ENCODE data around the gene INSIG1.

INSIG1 gene

DNA sequence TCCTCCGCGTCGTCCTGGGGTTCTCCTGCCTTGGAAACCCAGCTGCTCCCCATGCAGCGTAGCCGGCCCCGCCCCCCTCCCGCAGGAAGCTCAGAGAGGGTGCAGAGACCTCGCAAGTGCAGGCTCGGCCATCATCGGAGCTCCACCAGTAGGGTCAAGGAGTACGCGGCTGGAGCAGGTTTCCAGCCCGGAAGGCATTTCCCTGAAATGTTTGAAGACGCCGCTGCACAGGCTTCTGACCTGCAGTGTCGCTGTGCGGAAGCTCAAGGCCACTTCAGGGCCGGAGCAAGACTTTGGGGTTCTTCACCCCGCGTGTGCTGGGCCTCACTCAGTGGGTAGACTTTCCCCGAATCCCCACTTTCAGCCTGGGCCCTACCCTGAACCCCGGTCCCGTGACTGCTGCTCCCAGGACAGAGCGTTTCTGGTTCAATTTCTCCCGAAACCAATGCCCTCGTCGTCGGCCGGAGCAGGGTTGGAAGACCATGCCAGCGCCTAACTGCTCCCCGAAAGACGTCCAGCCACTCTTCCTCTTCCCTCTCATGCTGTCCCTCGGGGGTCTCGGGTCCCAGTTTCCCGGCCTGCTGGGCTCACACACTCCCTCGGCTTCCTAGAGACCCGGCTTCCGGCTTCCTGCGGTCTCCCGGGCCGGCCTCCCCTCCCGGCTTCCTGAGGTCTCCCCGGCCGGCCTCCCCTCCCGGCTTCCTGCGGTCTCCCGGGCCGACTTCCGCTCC lies 52.1 kb downstream of the INSIG1 start:
- DNase-seq (ENCODE audit: low read depth) = no peak

GRCh38 chr7:155351120-155351870 lies 53.6 kb downstream of the INSIG1 start:
- DNase-seq (ENCODE audit: low read depth) = no peak

DNA sequence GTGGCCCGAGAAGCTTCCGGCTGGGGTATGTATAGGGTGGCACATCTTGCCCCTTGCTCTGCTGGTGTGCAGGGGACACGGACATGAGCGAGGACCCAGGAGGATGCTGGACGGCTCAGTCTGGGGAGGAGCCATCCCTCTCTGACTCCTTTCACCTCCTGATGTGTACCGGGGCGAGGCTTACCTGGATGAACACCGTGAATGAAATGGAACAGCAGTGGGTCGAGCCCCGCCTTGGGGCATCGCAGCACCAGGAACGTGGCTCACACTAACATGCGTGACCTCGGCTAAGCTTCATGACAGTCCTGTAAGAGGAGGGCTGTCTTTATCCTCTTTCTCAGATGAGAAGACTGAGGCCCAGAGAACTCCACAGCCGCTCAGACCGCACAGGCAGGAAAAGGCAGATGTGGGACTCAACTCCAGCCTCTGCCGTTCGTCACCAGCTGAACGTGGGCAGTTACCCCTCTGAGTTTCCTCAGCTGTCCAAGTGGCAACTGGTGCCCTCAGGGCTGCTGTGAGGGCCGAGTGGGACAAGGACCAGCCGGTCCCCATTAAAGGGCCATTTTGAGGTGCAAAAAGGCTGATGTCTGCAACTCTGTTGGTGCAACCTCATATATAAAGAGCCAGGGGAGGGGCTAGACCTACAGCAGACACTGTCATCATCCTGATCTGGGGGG lies 54.5 kb downstream of the INSIG1 start:
- DNase-seq (ENCODE audit: low read depth) = no peak

DNA sequence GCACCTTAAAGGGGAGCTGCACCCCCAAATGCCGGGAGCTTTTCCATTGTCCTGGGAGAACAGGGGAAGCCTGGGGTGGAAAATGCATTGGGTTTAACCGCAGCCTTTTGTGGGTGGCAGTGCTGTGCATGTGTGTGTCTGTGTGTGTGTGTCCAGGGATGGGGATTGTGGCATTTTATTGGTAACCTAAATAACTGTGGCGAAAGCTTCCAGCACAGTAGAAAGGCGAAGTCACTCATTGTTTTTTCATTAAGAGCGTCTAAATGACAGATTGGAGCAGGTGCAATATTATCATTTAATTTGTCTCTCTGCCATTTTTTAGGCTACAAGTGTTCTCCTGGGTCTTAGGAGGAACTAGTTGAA lies 55.1 kb downstream of the INSIG1 start:
- DNase-seq (ENCODE audit: low read depth) = no peak

DNA sequence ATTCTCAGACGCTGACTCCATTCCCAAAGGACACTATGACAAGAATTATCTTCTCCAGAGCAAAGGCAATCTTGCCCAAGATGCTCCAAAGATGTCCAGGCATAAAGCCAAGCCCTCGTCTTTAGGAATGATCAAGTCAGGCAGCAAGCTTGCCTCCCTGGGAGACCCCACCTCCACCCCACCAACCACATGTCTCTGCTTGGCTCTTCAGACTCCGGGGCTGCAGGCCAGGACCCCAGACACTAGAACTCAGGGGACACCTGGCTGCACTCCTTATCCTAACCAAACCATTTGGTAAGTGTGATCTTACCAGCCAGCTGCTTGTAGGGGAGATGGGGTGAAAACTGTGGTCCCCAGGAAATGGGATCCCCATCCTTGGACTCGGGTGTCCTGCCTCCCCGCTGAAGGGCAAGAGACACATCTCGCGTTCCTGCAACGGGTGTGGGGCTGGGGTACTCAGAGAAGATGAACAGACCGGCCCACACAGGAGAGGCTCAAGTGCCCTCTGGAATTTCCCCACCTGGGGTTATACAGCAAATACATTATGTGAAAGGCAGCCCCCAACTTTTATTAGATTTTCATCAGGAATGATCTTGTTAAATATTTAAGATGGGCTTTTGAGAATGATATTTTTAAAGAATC lies 55.7 kb downstream of the INSIG1 start:
- no peak for DNase-seq (ENCODE audit: low read depth)

- DNase-seq (ENCODE audit: low read depth) = no peak
Measured at GRCh38 chr7:155354371-155355048, 56.8 kb downstream of the INSIG1 start.

- no peak for DNase-seq (ENCODE audit: low read depth)
Measured at GRCh38 chr7:155355176-155355575, 57.5 kb downstream of the INSIG1 start.

- no peak for DNase-seq (ENCODE audit: low read depth)
Measured at GRCh38 chr7:155355745-155356144, 58.1 kb downstream of the INSIG1 start.

GRCh38 chr7:155356323-155357105 lies 58.8 kb downstream of the INSIG1 start:
- no peak for DNase-seq (ENCODE audit: low read depth)

DNA sequence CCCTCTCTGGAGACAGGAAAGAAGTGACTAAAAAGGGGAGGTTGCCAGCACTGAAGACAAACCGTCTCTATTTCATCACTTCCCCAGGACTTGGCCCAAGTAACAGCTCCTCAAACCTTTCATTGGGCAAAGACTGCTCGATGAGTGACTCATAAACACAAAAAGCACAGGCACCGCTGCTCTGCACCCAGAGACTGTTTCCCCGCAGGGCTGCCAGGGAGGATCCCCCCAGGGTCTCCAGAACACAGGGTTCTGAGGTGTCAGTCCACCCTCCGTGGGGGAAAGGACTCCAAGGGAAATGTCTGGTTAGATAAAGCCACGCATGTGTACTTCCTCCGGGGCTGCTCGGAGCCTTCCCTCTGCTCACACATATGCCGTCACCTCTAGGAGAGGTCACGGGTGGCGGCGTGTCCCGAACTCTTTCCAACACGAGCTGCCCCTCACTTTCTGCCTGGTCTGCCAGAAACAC lies 59.9 kb downstream of the INSIG1 start:
- peak; percentile 18 for DNase-seq (ENCODE audit: low read depth)

DNA sequence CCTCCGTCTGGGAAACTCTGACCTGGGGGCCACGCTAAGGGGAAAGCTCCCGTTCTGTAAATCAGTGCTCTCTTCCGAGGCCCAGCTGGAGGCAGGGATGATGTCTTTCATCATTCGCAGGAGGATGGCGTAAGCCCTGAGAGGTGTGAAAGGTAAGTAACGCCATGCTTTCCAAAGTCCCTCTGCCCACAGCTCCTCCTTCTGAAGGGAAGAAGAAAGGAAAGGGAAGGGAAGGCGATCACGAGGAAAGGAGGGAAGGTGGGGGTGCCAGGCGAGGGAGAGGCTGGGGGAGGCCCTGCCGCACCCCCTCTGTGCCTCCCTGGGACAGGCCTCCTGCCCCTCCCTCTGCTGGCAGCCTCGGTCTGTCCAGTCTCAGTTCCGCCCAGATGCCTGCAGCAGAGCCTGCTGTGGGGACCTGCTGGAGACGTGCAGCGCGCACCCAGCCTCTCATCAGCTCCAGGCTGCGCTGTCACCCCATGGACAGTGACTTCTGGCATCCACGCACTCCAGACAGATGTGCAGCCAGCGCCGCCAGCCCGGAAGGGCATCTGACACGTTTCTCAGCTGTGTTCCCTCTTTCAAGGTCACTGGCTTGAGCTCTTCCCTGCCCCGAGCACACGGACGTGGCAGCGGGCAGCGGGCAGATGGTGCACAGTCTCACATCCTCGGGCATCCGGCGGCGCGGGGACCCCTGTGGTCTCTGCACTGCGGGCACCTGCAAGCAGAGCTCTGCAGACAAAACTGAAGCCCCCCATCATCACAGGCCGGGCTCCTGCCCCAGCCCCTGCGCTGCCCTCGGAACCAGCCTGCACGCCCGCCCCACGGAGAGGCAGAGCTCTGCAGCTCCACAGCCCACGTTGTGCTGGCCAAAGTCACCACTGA lies 60.6 kb downstream of the INSIG1 start:
- no peak for DNase-seq (ENCODE audit: low read depth)

DNA sequence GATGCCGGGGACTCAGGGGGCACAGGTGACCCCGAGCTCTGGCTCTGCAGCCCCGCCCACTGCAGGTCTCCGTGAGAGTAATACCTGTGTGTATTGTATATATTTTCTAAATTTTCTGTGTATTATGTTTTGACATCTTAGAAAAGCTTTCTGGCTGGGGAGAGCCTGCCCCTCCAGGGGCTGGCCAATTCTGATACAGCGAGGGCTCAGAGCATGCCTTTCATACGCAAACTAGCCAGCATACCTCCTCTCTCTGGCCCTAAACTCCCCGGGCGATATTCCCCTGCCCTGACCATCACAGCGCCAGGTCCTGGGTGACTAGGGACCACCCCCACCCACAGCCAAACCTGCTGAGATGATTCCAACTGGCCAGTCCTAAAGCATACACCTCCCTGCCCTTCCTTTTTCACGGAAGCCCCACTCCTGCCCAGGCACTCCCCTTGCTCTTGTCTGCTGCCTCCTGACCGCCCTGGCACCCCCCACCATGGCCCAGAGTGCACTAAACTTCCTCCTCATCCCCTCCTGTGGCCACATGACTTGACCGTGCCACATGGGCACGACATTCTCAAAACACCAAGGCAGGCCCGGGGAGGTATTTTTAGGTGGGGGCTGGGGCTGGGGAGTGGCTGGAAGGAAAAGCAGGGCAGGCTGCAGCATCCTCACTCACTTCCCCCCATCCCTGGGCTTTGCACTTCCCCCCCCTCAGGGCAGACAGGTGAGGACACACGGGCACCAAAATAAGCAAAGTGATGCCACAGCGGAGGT lies 61.5 kb downstream of the INSIG1 start:
- no peak for DNase-seq (ENCODE audit: low read depth)

All from fibroblast of the conjunctiva (primary cell).